ENCODE data around the gene KLHDC7A. TPM values are rescaled to one million over a fixed set of nuclear protein-coding genes. Genes with fewer than 3 reads are reported as not detected.

KLHDC7A gene
- total RNA-seq, 1 experiment from 2014 or later = not detected

Other genes with a start within 250 kb of the KLHDC7A start
- not detected in 2 replicates for gene PAX7, start 149.9 kb downstream of the KLHDC7A start, total RNA-seq (2014; rRNA removed)